Gastroesophageal sphincter (tissue), 3 donors: ENCODE results near the gene LRRFIP1.

Source experiments
- EP300 ChIP-seq: sonication (generic); formaldehyde crosslinking; IDR thresholded peaks from one replicate; pipeline ENCODE4 v1.6.1; 2017; ENCODE audit warnings: antibody characterized with exemption, mild to moderate bottlenecking
- POLR2A ChIP-seq, 2 donors: fragments of 450-650 bp; IDR thresholded peaks; one replicate each; pipeline ENCODE4 v1.6.1; 2017; ENCODE audit warnings: antibody characterized with exemption in 2 of 2, mild to moderate bottlenecking in 2 of 2, moderate library complexity in 1 of 2
- TF ChIP-seq, protein P1 (sequence below), 4 experiments: fragments of 200-600 bp in 2 of 4; fragments of 450-650 bp in 2 of 4; sonication (generic) in 1 of 4; IDR thresholded peaks; one replicate each; pipeline ENCODE4 v1.5.1; 2017 to 2019; ENCODE audit warnings: antibody characterized with exemption in 4 of 4, mild to moderate bottlenecking in 2 of 4, moderate library complexity in 2 of 4

DNA sequence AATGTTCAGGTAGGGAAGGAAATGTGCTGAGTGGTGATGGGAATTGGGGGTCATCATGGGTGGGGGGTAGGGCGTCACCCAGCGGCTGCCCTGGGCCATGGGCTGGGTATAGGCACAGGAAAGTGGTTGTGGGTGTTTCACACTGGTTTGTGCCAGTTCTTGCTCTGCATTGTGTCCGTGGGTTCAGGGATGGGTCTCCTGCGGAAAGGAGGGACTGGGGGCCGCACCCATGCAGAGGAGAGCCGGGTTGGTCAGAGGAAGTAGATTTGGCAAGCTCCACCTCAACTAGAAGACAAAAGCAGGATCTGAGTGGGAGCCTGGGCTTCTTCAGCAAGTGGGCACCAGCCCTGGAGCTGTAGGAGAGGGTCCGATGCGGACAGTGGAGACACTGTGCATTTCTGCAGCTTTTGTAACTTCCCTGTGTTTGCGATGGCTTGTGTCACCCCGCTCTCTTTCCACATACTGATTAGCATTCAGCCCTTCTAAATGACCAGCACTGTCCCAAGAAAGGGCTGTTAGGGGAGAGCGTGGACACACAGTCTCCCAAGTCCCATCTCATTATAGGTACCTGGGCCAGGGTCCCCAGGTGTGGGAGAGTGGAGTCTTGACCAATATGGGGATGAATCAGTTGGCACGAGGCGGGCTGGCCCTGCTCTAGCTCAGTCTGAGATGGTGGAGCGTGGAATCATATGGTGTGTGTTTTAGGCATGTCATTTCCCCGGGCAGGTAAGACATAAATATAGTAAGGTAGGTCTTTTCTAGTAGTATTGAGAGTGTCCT, 67.2 kb downstream of the LRRFIP1 start:
- TF ChIP-seq, protein P1, sequence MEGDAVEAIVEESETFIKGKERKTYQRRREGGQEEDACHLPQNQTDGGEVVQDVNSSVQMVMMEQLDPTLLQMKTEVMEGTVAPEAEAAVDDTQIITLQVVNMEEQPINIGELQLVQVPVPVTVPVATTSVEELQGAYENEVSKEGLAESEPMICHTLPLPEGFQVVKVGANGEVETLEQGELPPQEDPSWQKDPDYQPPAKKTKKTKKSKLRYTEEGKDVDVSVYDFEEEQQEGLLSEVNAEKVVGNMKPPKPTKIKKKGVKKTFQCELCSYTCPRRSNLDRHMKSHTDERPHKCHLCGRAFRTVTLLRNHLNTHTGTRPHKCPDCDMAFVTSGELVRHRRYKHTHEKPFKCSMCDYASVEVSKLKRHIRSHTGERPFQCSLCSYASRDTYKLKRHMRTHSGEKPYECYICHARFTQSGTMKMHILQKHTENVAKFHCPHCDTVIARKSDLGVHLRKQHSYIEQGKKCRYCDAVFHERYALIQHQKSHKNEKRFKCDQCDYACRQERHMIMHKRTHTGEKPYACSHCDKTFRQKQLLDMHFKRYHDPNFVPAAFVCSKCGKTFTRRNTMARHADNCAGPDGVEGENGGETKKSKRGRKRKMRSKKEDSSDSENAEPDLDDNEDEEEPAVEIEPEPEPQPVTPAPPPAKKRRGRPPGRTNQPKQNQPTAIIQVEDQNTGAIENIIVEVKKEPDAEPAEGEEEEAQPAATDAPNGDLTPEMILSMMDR (IDR thresholded peaks at IDR 0.05), result no peak
- TF ChIP-seq POLR2A (IDR thresholded peaks at IDR 0.05) (no peak), EP300 (no peak)
